Mesenchymal stem cell (in vitro differentiated cells and primary cell): ENCODE measurements around the gene LLCFC1.

Experiments used
- DNase-seq: peaks from one replicate; pipeline ENCODE4 v3.0.0-alpha.2; 2013
- H2AFZ ChIP-seq: one replicate; pipeline ENCODE4 v1.6.1; 2013; ENCODE audit warnings: low read depth, mild to moderate bottlenecking, control low read depth, inconsistent platforms, low read length, moderate library complexity
- H2AK5ac ChIP-seq: 2 replicates; pipeline ENCODE4 v1.6.1; 2013; ENCODE audit warnings: low read length, moderate library complexity, mild to moderate bottlenecking, inconsistent platforms; ENCODE audit not compliant: severe bottlenecking
- H2BK120ac ChIP-seq: one replicate; pipeline ENCODE4 v1.6.1; 2013; ENCODE audit warnings: low read depth, mild to moderate bottlenecking, inconsistent platforms, low read length, moderate library complexity
- H2BK12ac ChIP-seq, 2 experiments: one replicate each; pipeline ENCODE4 v1.6.1; 2013; ENCODE audit warnings: inconsistent platforms in 2 of 2, low read length in 2 of 2, mild to moderate bottlenecking in 2 of 2, moderate library complexity in 2 of 2, control low read depth in 1 of 2
- H2BK15ac ChIP-seq: one replicate; pipeline ENCODE4 v1.6.1; 2013; ENCODE audit warnings: mild to moderate bottlenecking, low read depth, inconsistent platforms; ENCODE audit not compliant: poor library complexity, severe bottlenecking
- H2BK5ac ChIP-seq: 2 replicates; pipeline ENCODE4 v1.6.1; 2013; ENCODE audit warnings: low read depth, mild to moderate bottlenecking, low read length, control low read depth, inconsistent platforms; ENCODE audit not compliant: poor library complexity, severe bottlenecking
- H3K14ac ChIP-seq, 2 experiments: one replicate each; pipeline ENCODE4 v1.6.1; 2013; ENCODE audit warnings: inconsistent platforms in 2 of 2, low read length in 2 of 2, control low read depth in 1 of 2, mild to moderate bottlenecking in 1 of 2, moderate library complexity in 1 of 2
- H3K18ac ChIP-seq, 2 experiments: one replicate each; pipeline ENCODE4 v1.6.1; 2013; ENCODE audit warnings: inconsistent platforms in 2 of 2, low read length in 2 of 2, control low read depth in 1 of 2, low read depth in 1 of 2, mild to moderate bottlenecking in 1 of 2
- H3K23ac ChIP-seq, 2 experiments: one replicate each; pipeline ENCODE4 v1.6.1; 2013; ENCODE audit warnings: inconsistent platforms in 2 of 2, low read length in 2 of 2, mild to moderate bottlenecking in 2 of 2, moderate library complexity in 2 of 2, control low read depth in 1 of 2
- H3K27ac ChIP-seq: 2 replicates; pipeline ENCODE4 v1.5.1; 2013; ENCODE audit warnings: mild to moderate bottlenecking, moderate library complexity, low read length, control low read depth, inconsistent platforms; ENCODE audit not compliant: poor library complexity, severe bottlenecking
- H3K27me3 ChIP-seq, 2 experiments: 2 replicates each; pipeline versions ENCODE4 v1.6.1 to v1.7.0; 2013; ENCODE audit warnings: low read length in 2 of 2, mild to moderate bottlenecking in 2 of 2, moderate library complexity in 2 of 2, control low read depth in 1 of 2, inconsistent platforms in 1 of 2; ENCODE audit not compliant: control insufficient read depth in 1 of 2, insufficient read depth in 1 of 2
- H3K36me3 ChIP-seq, 2 experiments: 2 replicates each; pipeline versions ENCODE4 v1.6.1 to v1.7.0; 2013; ENCODE audit warnings: low read length in 2 of 2, control low read depth in 1 of 2, inconsistent platforms in 1 of 2, low read depth in 1 of 2, mild to moderate bottlenecking in 1 of 2; ENCODE audit not compliant: insufficient read depth in 2 of 2, control insufficient read depth in 1 of 2
- H3K4ac ChIP-seq, 2 experiments: one replicate each; pipeline ENCODE4 v1.6.1; 2013; ENCODE audit warnings: inconsistent platforms in 2 of 2, low read length in 2 of 2, mild to moderate bottlenecking in 2 of 2, moderate library complexity in 2 of 2, control low read depth in 1 of 2, low read depth in 1 of 2
- H3K4me1 ChIP-seq: 2 replicates; pipeline ENCODE4 v1.6.1; 2013; ENCODE audit warnings: low read depth, low read length, control low read depth; ENCODE audit not compliant: control insufficient read depth, insufficient read depth
- H3K4me2 ChIP-seq: 2 replicates; pipeline ENCODE4 v1.6.1; 2013; ENCODE audit warnings: low read length, mild to moderate bottlenecking, inconsistent platforms; ENCODE audit not compliant: poor library complexity, severe bottlenecking
- H3K4me3 ChIP-seq, 2 experiments: 2 replicates each; pipeline versions ENCODE4 v1.5.1 to v1.7.0; 2013; ENCODE audit warnings: low read length in 2 of 2, mild to moderate bottlenecking in 2 of 2, control low read depth in 1 of 2, low read depth in 1 of 2; ENCODE audit not compliant: insufficient read depth in 1 of 2
- H3K79me1 ChIP-seq: replicated peaks from 2 replicates; pipeline ENCODE4 v1.6.1; 2013; ENCODE audit warnings: mild to moderate bottlenecking, control low read depth, low read length, inconsistent platforms; ENCODE audit not compliant: poor library complexity, severe bottlenecking
- H3K9ac ChIP-seq: 2 replicates; pipeline ENCODE4 v1.7.0; 2013; ENCODE audit warnings: mild to moderate bottlenecking, low read length, moderate library complexity
- H3K9me3 ChIP-seq: 2 replicates; pipeline ENCODE4 v1.7.0; 2013; ENCODE audit warnings: mild to moderate bottlenecking, low read length; ENCODE audit not compliant: control insufficient read depth
- H4K8ac ChIP-seq: one replicate; pipeline ENCODE4 v1.6.1; 2013; ENCODE audit warnings: inconsistent platforms, mild to moderate bottlenecking, low read length, moderate library complexity
- H4K91ac ChIP-seq: one replicate; pipeline ENCODE4 v1.6.1; 2013; ENCODE audit warnings: mild to moderate bottlenecking, low read length, inconsistent platforms
- WGBS: methylation state at CpG from one replicate; pipeline ENCODE4 v1.1.7; 2013; ENCODE audit warnings: mixed read lengths; 5-methylcytosine and 5-hydroxymethylcytosine counted together

LLCFC1 gene

DNA sequence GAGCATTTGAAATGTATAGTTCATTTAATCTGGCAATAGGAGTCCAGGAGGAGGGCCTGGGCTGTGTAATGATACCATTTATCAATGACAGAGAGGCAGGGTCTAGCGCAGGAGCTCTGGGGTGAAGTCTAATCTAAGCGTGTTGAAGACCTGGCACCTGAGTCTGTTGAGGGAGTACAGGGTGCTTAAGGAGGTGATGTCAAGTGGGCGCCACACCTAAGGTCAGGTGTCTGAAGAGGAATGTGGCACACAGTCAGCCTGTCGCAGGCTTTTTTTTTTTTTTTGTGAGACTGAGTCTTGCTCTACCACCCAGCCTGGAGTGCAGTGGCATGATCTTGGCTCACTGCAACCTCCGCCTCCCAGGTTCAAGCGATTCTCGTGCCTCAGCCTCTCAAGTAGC lies 2.3 kb downstream of the LLCFC1 start:
- no peak for DNase-seq
- no peak overlapping the region for H4K91ac ChIP-seq
- H3K23ac ChIP-seq: no peak overlapping the region
- no peak overlapping the region for H3K18ac ChIP-seq
- no peak overlapping the region for H3K27ac ChIP-seq
- no peak overlapping the region for H4K8ac ChIP-seq
- no peak overlapping the region for H2BK12ac ChIP-seq
- H2BK120ac ChIP-seq: no peak overlapping the region
- no peaks in the 10 kb centered on the region for H3K36me3 ChIP-seq
- H3K4ac ChIP-seq: no peak overlapping the region
- H3K4me1 ChIP-seq: no peaks in the 10 kb centered on the region
- H3K14ac ChIP-seq: no peak overlapping the region
- H3K27me3 ChIP-seq: peaks cover 0 to 12% of the 10 kb centered on the region in 2 experiments
- no peak overlapping the region for H3K4me2 ChIP-seq
- H3K79me1 ChIP-seq: no peaks in the 10 kb centered on the region
- H2BK15ac ChIP-seq: no peak overlapping the region
- no peak overlapping the region for H3K4me3 ChIP-seq
- no peak overlapping the region for H2AK5ac ChIP-seq
- no peak overlapping the region for H2BK5ac ChIP-seq
- H2AFZ ChIP-seq: no peak overlapping the region
- no peak overlapping the region for H3K9ac ChIP-seq
- 91% methylated on average over 7 of the region's 7 CpGs for WGBS
- no peaks in the 10 kb centered on the region for H3K9me3 ChIP-seq

DNA sequence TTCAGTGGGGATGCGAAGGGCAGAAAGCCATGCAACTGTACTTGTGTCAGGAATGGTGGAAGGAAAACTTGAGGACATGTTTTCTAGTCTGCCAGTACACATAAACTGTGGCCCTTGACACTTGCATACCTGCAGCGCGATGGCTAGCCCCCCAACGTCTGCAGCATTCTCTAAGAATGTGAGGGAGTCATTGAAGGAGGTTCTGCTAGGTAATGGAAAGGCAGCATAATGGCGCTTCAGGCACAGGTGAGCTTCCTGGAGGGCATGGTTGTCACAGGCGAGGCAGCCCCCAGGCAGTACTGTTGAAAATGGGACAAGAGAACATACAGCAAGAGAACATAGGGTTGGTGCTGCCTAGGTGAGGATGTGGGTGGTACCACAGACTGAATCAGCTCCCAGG lies 3.5 kb downstream of the LLCFC1 start:
- Histone ChIP-seq H3K4me2 (no peak overlapping the region), H2AK5ac (no peak overlapping the region), H2AFZ (no peak overlapping the region), H3K9me3 (no peaks in the 10 kb centered on the region), H3K27ac (no peak overlapping the region), H4K8ac (no peak overlapping the region), H3K36me3 (no peaks in the 10 kb centered on the region), H3K14ac (no peak overlapping the region), H3K9ac (no peak overlapping the region), H2BK120ac (no peak overlapping the region), H4K91ac (no peak overlapping the region), H3K18ac (no peak overlapping the region), H2BK5ac (no peak overlapping the region), H3K27me3 (peaks cover 0 to 17% of the 10 kb centered on the region in 2 experiments), H3K23ac (no peak overlapping the region), H2BK15ac (no peak overlapping the region), H3K4me1 (no peaks in the 10 kb centered on the region), H2BK12ac (no peak overlapping the region), H3K4ac (no peak overlapping the region), H3K4me3 (no peak overlapping the region), H3K79me1 (no peaks in the 10 kb centered on the region)
- 84% methylated on average over 5 of the region's 6 CpGs for WGBS
- no peak for DNase-seq

DNA sequence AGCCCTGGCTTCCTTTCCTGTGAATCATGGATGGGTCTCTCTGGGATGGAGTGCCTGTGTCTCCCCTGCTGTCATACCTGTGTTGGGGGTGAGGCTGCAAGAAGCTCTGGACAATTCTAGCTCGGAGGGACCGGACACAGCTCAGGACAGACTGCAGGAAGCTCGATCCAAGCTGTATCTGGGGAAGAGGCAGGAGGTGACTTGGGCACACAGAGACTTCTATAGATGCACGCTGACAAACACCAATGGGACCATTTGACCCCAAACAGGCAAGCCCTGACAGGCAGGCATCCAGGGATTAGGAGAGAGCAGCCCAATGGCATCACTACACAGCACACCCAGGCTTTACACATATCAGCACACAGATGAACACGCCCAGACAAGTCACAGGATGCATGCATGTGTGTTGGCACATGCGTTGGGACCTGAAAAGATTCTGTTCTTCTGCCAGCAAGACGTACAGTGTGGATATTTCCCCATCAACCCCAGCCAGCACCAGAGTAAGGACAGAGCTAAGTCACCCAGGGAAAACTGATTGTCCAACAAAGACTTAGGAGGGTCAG lies 4.5 kb downstream of the LLCFC1 start:
- Histone ChIP-seq H4K91ac (no peak overlapping the region), H3K9me3 (no peaks in the 10 kb centered on the region), H2BK12ac (no peak overlapping the region), H3K9ac (no peak overlapping the region), H2AK5ac (no peak overlapping the region), H2AFZ (no peak overlapping the region), H3K4me2 (no peak overlapping the region), H3K4ac (no peak overlapping the region), H3K79me1 (no peaks in the 10 kb centered on the region), H3K14ac (no peak overlapping the region), H2BK120ac (no peak overlapping the region), H3K4me1 (no peaks in the 10 kb centered on the region), H3K36me3 (no peaks in the 10 kb centered on the region), H3K18ac (no peak overlapping the region), H2BK5ac (no peak overlapping the region), H3K27ac (no peak overlapping the region), H3K4me3 (no peak overlapping the region), H2BK15ac (no peak overlapping the region), H3K23ac (no peak overlapping the region), H3K27me3 (peaks cover 0 to 17% of the 10 kb centered on the region in 2 experiments), H4K8ac (no peak overlapping the region)
- DNase-seq: no peak
- WGBS: 70% methylated on average over 6 of the region's 7 CpGs

DNA sequence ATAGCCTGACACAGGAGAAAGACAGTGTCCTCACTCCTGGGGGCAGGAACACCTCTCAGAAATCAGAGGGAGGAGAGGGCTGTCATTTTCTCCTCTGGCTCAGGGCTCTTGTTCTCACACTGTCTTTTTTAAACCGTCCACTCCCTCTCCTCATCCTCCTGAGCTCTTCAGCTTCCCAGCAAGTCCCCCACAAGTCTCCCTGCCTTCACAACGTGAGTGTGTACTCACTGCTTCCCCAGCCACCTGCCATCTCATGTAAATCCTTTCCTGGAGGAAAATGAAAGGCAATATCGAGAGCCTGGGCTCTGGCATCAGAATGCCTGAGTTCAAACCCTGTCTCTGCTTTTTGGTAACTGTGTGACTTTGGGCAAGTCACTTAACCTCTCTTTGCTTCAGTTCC lies 5.7 kb downstream of the LLCFC1 start:
- Histone ChIP-seq H2BK120ac (no peak overlapping the region), H3K79me1 (no peaks in the 10 kb centered on the region), H2BK5ac (no peak overlapping the region), H3K4ac (no peak overlapping the region), H3K27ac (no peak overlapping the region), H3K18ac (no peak overlapping the region), H3K36me3 (no peaks in the 10 kb centered on the region), H3K14ac (no peak overlapping the region), H3K27me3 (peaks cover 0 to 17% of the 10 kb centered on the region in 2 experiments), H3K9ac (no peak overlapping the region), H2BK15ac (no peak overlapping the region), H3K9me3 (no peaks in the 10 kb centered on the region), H4K91ac (no peak overlapping the region), H2AFZ (no peak overlapping the region), H3K4me2 (no peak overlapping the region), H2AK5ac (no peak overlapping the region), H4K8ac (no peak overlapping the region), H3K23ac (no peak overlapping the region), H3K4me3 (no peak overlapping the region), H3K4me1 (no peaks in the 10 kb centered on the region), H2BK12ac (no peak overlapping the region)
- DNase-seq: no peak
- WGBS: 44% methylated on average over 3 of the region's 3 CpGs
